GM12892 (cell line): ENCODE measurements around the gene ITPR1.

Experiments used
- DNase-seq: peaks from one replicate; pipeline ENCODE4 v3.0.0; 2011; ENCODE audit not compliant: insufficient read length
- FAIRE-seq: peaks from 2 replicates; lab custom pipeline; 2011; peaks lifted over from hg19 to GRCh38; lab: Jason Lieb, UNC
- POLR2A ChIP-seq: IDR thresholded peaks from 2 replicates; pipeline ENCODE4 v1.6.1; 2011; ENCODE audit warnings: low read depth, low read length, control low read depth
- POLR2AphosphoS5 ChIP-seq: IDR thresholded peaks from 2 replicates; pipeline ENCODE4 v1.6.1; 2011; ENCODE audit warnings: low read depth, low read length, control low read depth
- TAF1 ChIP-seq: IDR thresholded peaks from 2 replicates; pipeline ENCODE4 v1.6.1; 2011; ENCODE audit warnings: low read depth, mild to moderate bottlenecking, control low read depth, low read length, borderline replicate concordance

ITPR1 gene

GRCh38 chr3:4877173-4877787, 384.1 kb downstream of the ITPR1 start:
- no peak for FAIRE-seq
- no peak for DNase-seq
- TF ChIP-seq POLR2AphosphoS5 = no peak
- no peak for TF ChIP-seq POLR2A
- no peak for TF ChIP-seq TAF1

GRCh38 chr3:4880850-4881249, 387.7 kb downstream of the ITPR1 start:
- TF ChIP-seq POLR2A (no peak), POLR2AphosphoS5 (no peak), TAF1 (no peak)
- DNase-seq (no peak), FAIRE-seq (no peak)

- FAIRE-seq (peak; percentile 9), DNase-seq (no peak)
- TF ChIP-seq POLR2A = no peak
- no peak for TF ChIP-seq POLR2AphosphoS5
- TF ChIP-seq TAF1 = no peak
These were observed 389.4 kb downstream of the ITPR1 start for GRCh38 chr3:4882548-4882947.

GRCh38 chr3:4883011-4883410, 389.9 kb downstream of the ITPR1 start:
- TF ChIP-seq TAF1 = no peak
- no peak for TF ChIP-seq POLR2AphosphoS5
- no peak for TF ChIP-seq POLR2A
- FAIRE-seq = no peak
- DNase-seq = no peak

GRCh38 chr3:4884888-4885287, 391.7 kb downstream of the ITPR1 start:
- no peak for DNase-seq
- TF ChIP-seq TAF1 (no peak), POLR2AphosphoS5 (no peak), POLR2A (no peak)
- no peak for FAIRE-seq

GRCh38 chr3:4885316-4885715, 392.2 kb downstream of the ITPR1 start:
- DNase-seq (no peak), FAIRE-seq (no peak)
- TF ChIP-seq POLR2AphosphoS5 (no peak), POLR2A (no peak), TAF1 (no peak)

- FAIRE-seq (no peak), DNase-seq (no peak)
- TF ChIP-seq TAF1 = no peak
- no peak for TF ChIP-seq POLR2A
These were observed 393.3 kb downstream of the ITPR1 start for GRCh38 chr3:4886448-4886847.

- FAIRE-seq (no peak), DNase-seq (no peak)
- TF ChIP-seq POLR2A (no peak), POLR2AphosphoS5 (no peak), TAF1 (no peak)
These were observed 394.0 kb downstream of the ITPR1 start for GRCh38 chr3:4887177-4887576.

GRCh38 chr3:4888913-4889846, 396.0 kb downstream of the ITPR1 start:
- DNase-seq (no peak), FAIRE-seq (peak; percentile 93)

GRCh38 chr3:4889896-4890295, 396.7 kb downstream of the ITPR1 start:
- no peak for DNase-seq
- TF ChIP-seq TAF1 = no peak
- TF ChIP-seq POLR2AphosphoS5 = no peak
- TF ChIP-seq POLR2A = no peak
- FAIRE-seq = peak; percentile 36

More at GRCh38 chr3:4888913-4889846, 396.0 kb downstream of the ITPR1 start:
- TF ChIP-seq POLR2AphosphoS5 (no peak), POLR2A (no peak), TAF1 (no peak)

GRCh38 chr3:4894891-4895530, 401.9 kb downstream of the ITPR1 start:
- no peak for FAIRE-seq
- TF ChIP-seq TAF1 (no peak), POLR2AphosphoS5 (no peak), POLR2A (no peak)

More at GRCh38 chr3:4894891-4895530, 401.9 kb downstream of the ITPR1 start:
- no peak for DNase-seq
